CD8-positive, alpha-beta memory T cell (primary cell): Measurements from ENCODE around the gene ERRFI1. TPM values are rescaled to one million over a fixed set of nuclear protein-coding genes. Genes with fewer than 3 reads are reported as not detected.

Experiments
- CTCF ChIA-PET: fragments of 350-600 bp; sonication (Branson Sonifier 250); formaldehyde crosslinking; loops from one replicate; lab custom pipeline; 2021; ENCODE audit warnings: antibody characterized with exemption; lab: Charles Lee
- POLR2A ChIA-PET: fragments of 350-600 bp; sonication (Branson Sonifier 250); formaldehyde crosslinking; loops from one replicate; lab custom pipeline; 2021; ENCODE audit warnings: antibody characterized with exemption; lab: Charles Lee
- DNase-seq, 5 donors: peaks; one replicate each; pipeline versions ENCODE4 v3.0.0 to v3.0.0-alpha.2; 2020 to 2022; ENCODE audit warnings: mixed read lengths in 1 of 5
- H3K27ac ChIP-seq: one replicate; pipeline ENCODE4 v1.7.0; 2013; ENCODE audit warnings: low read depth, mild to moderate bottlenecking, low read length, moderate library complexity
- H3K27me3 ChIP-seq: 2 replicates; pipeline ENCODE4 v1.7.0; 2013; ENCODE audit warnings: low read length, mild to moderate bottlenecking; ENCODE audit not compliant: insufficient read depth, poor library complexity, severe bottlenecking
- H3K36me3 ChIP-seq: 2 replicates; pipeline ENCODE4 v1.7.0; 2013; ENCODE audit warnings: mild to moderate bottlenecking, low read length, moderate library complexity; ENCODE audit not compliant: insufficient read depth
- H3K4me1 ChIP-seq: 2 replicates; pipeline ENCODE4 v1.7.0; 2013; ENCODE audit warnings: mild to moderate bottlenecking, low read length, moderate library complexity; ENCODE audit not compliant: insufficient read depth
- H3K4me3 ChIP-seq: 2 replicates; pipeline ENCODE4 v1.7.0; 2013; ENCODE audit warnings: mild to moderate bottlenecking, low read length
- H3K9me3 ChIP-seq: 2 replicates; pipeline ENCODE4 v1.7.0; 2013; ENCODE audit warnings: mild to moderate bottlenecking, low read length
- H3K27ac Mint-ChIP-seq, 8 donors: one replicate each; pipeline ENCODE4 v1.8.0; 2020 to 2021; ENCODE audit warnings: mixed read lengths in 8 of 8, mild to moderate bottlenecking in 6 of 8, inconsistent platforms in 3 of 8, moderate library complexity in 3 of 8
- H3K27me3 Mint-ChIP-seq, 2 donors: one replicate each; pipeline ENCODE4 v1.8.0; 2020 to 2021; ENCODE audit warnings: mixed read lengths in 2 of 2, mild to moderate bottlenecking in 1 of 2, moderate library complexity in 1 of 2
- H3K36me3 Mint-ChIP-seq, 3 donors: one replicate each; pipeline ENCODE4 v1.8.0; 2020 to 2021; ENCODE audit warnings: mixed read lengths in 3 of 3, inconsistent platforms in 1 of 3, mild to moderate bottlenecking in 1 of 3
- H3K4me1 Mint-ChIP-seq, 3 donors: one replicate each; pipeline ENCODE4 v1.8.0; 2020 to 2021; ENCODE audit warnings: mixed read lengths in 3 of 3, inconsistent platforms in 1 of 3, mild to moderate bottlenecking in 1 of 3
- H3K4me3 Mint-ChIP-seq, 7 donors: one replicate each; pipeline ENCODE4 v1.8.0; 2020 to 2021; ENCODE audit warnings: mixed read lengths in 7 of 7, mild to moderate bottlenecking in 6 of 7, moderate library complexity in 4 of 7, inconsistent platforms in 2 of 7
- H3K9me3 Mint-ChIP-seq, 5 donors: one replicate each; pipeline ENCODE4 v1.8.0; 2020 to 2022; ENCODE audit warnings: mixed read lengths in 5 of 5, mild to moderate bottlenecking in 3 of 5, moderate library complexity in 2 of 5, inconsistent platforms in 1 of 5
- polyA plus RNA-seq: library from polyadenylated mRNA; unstranded; fragments of 300-500 nt; fragmentation: Illumina TruSeq; gene quantifications from one replicate; pipeline ENCODE4 v1.2.3, GENCODE V29; 2021
- total RNA-seq, 2 experiments: library from RNA; stranded (reverse); gene quantifications; one replicate each; pipeline ENCODE4 v1.2.3, GENCODE V29; 2021

Gene ERRFI1
- total and polyA plus RNA-seq, 3 experiments from 2014 or later = 1.1 to 3.8 (median 3.5) TPM

DNA sequence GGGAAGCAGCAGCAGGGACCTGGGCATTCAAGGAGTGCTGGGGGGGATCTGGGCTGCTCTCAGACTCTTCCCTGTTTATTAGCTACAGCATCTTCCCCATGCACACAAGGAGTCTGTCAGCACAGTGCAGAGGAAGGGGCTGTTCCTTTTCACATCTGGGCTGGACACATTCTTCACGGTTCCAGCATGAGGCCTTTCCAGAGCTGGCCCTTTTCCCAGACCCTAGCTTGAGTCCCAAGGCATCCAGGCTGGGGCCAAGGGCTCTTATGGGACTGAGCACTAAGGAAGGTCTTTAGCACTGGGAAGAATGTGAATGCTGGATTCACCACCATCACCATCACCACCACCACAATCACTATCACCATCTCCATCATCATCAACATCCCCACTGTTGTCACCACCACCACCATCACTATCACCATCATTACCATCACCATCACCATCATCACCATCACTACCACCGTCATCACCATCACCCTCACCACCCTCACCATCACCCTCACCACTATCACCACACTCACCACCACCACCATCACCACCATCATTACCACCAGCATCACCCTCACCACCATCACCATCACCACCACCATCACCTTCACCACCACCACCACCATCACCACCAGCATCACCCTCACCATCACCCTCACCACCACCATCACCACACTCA is 36.2 kb downstream of the ERRFI1 start:
- DNase-seq = no peak
- H3K27me3 ChIP-seq = no peaks in the 10 kb centered on the region
- H3K4me1 ChIP-seq = no peaks in the 10 kb centered on the region
- peak overlapping the region in 6 of 8 donors; percentile 4 to 98 (median 82) for H3K27ac Mint-ChIP-seq
- no peak overlapping the region for H3K27ac ChIP-seq
- H3K9me3 ChIP-seq = no peaks in the 10 kb centered on the region
- H3K36me3 Mint-ChIP-seq = peaks cover 12 to 48% (median 13%) of the 10 kb centered on the region in 3 donors
- no peak overlapping the region for H3K4me3 Mint-ChIP-seq
- POLR2A ChIA-PET = no interaction called here
- H3K27me3 Mint-ChIP-seq = no peaks in the 10 kb centered on the region
- peaks cover 0 to 9% (median 2%) of the 10 kb centered on the region in 3 donors for H3K4me1 Mint-ChIP-seq
- peaks cover 17% of the 10 kb centered on the region for H3K36me3 ChIP-seq
- H3K4me3 ChIP-seq = no peak overlapping the region
- peaks cover 0 to 2% (median 0%) of the 10 kb centered on the region in 5 donors for H3K9me3 Mint-ChIP-seq
- CTCF ChIA-PET = no interaction called here

DNA sequence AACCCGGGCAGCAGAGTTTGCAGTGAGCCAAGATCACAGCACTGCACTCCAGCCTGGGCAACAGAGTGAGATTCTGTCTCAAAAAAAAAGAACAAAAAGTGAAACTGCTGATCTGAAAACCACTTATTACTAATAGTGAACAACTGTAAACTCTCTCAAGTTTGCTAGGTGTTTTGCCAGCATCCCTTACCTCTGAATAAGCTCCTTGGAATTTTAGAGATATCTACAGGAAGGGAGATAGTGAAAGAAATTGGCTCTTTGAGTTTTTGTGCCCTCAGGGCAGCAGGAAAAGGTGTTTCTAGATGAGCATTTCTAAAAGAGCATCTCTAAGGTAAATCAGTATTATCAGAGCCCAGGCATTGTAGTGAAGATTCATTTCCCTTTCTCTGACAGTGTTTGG is 37.5 kb downstream of the ERRFI1 start:
- H3K36me3 ChIP-seq = peaks cover 30% of the 10 kb centered on the region
- CTCF ChIA-PET = no interaction called here

DNA sequence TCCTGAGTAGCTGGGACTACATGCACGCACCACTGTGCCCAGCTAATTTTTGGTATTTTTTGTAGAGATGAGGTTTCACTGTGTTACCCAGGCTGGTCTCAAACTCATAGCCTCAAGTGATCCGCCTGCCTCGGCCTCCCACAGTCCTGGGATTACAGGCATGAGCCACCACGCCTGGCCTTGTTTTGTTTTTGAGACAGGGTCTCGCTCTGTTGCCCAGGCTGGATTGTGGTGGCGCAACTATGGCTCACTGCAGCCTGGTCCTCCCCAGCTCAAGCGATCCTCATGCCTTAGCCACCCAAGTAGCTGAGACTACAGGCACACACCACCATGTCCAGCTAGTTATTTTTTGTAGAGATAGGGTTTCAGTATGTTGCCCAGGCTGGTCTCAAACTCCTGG is 38.6 kb downstream of the ERRFI1 start:
- no peak overlapping the region for H3K27ac ChIP-seq
- POLR2A ChIA-PET = no interaction called here
- H3K27me3 Mint-ChIP-seq = peaks cover 0 to 2% of the 10 kb centered on the region in 2 donors
- H3K36me3 Mint-ChIP-seq = peaks cover 12 to 64% (median 13%) of the 10 kb centered on the region in 3 donors
- peaks cover 2% of the 10 kb centered on the region for H3K4me1 ChIP-seq
- DNase-seq = no peak
- peak overlapping the region in 1 of 8 donors; percentile 36 for H3K27ac Mint-ChIP-seq
- CTCF ChIA-PET = no interaction called here
- peaks cover 3 to 14% (median 6%) of the 10 kb centered on the region in 3 donors for H3K4me1 Mint-ChIP-seq
- H3K4me3 Mint-ChIP-seq = no peak overlapping the region
- H3K9me3 Mint-ChIP-seq = peaks cover 0 to 2% (median 0%) of the 10 kb centered on the region in 5 donors
- H3K9me3 ChIP-seq = no peaks in the 10 kb centered on the region
- no peak overlapping the region for H3K4me3 ChIP-seq
- H3K27me3 ChIP-seq = no peaks in the 10 kb centered on the region
- peaks cover 37% of the 10 kb centered on the region for H3K36me3 ChIP-seq

More for the DNA sequence above, 37.5 kb downstream of the ERRFI1 start:
- Histone ChIP-seq H3K4me3 (no peak overlapping the region), H3K4me1 (no peaks in the 10 kb centered on the region), H3K27ac (no peak overlapping the region), H3K27me3 (no peaks in the 10 kb centered on the region), H3K9me3 (no peaks in the 10 kb centered on the region)
- Mint-ChIP-seq H3K9me3 (peaks cover 0 to 2% (median 0%) of the 10 kb centered on the region in 5 donors), H3K36me3 (peaks cover 12 to 59% (median 13%) of the 10 kb centered on the region in 3 donors), H3K4me1 (peaks cover 0 to 9% (median 0%) of the 10 kb centered on the region in 3 donors), H3K4me3 (no peak overlapping the region), H3K27me3 (peaks cover 0 to 2% of the 10 kb centered on the region in 2 donors), H3K27ac (peak overlapping the region in 2 of 8 donors; percentile 72)
- POLR2A ChIA-PET = no interaction called here
- DNase-seq = no peak

DNA sequence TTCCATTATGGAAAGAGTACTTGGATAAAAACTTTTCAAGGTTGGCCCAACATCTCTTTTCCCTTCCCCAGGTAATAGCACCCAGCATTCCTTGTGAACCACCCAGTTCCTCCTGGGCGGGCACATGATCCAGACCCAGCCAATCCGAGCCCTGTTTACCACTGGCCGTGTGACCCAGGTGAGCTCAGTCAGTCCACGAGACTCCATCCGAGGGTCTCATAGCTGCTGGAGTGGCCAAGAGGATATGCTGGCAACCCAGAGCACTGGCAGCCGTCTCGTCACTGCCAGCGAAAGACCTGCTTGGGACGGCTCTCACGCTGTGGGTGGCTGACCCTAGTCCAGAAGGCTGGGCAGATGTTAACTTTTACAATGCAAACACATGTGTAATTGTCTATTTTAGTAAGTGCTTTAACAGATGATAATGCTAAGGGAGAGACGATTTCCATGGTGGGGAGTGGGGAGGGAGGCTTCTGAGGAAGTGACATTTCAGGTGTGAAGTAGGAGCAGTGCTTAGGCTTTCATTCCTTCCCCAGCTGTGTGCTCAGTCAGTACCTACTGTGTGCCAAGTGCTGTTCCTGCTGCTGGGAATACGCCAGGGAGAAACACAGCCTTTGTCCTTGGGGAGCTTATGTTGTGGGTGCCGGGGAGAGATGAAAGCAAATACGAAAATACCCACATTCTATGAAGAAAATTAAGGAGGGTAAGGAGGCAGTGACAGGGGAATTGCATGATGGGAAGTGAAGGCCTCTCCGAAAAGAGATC is 40.1 kb downstream of the ERRFI1 start:
- POLR2A ChIA-PET = no interaction called here

DNA sequence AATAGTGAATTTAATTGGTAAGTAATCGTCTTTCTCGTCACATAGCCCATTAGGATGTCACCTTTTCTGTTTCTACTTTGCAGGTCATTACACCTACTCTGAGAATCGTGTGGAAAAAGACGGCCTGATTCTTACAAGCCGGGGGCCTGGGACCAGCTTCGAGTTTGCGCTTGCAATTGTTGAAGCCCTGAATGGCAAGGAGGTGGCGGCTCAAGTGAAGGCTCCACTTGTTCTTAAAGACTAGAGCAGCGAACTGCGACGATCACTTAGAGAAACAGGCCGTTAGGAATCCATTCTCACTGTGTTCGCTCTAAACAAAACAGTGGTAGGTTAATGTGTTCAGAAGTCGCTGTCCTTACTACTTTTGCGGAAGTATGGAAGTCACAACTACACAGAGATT is 41.3 kb downstream of the ERRFI1 start:
- Mint-ChIP-seq H3K9me3 (no peaks in the 10 kb centered on the region), H3K36me3 (peaks cover 5 to 77% (median 11%) of the 10 kb centered on the region in 3 donors), H3K4me3 (no peak overlapping the region), H3K27ac (no peak overlapping the region), H3K27me3 (peaks cover 0 to 2% of the 10 kb centered on the region in 2 donors), H3K4me1 (peaks cover 9 to 11% (median 11%) of the 10 kb centered on the region in 3 donors)
- CTCF ChIA-PET = interaction anchor here (1.0 to 2.4 kb wide), 5 partner anchors 9 to 365 kb away, joined by 3 to 9 read pairs (median 5); no protein-coding TSS in a partner anchor
- Histone ChIP-seq H3K36me3 (peaks cover 43% of the 10 kb centered on the region), H3K27me3 (no peaks in the 10 kb centered on the region), H3K9me3 (no peaks in the 10 kb centered on the region), H3K27ac (no peak overlapping the region), H3K4me3 (no peak overlapping the region), H3K4me1 (peaks cover 7% of the 10 kb centered on the region)
- DNase-seq = no peak
- POLR2A ChIA-PET = no interaction called here

More for the DNA sequence above, 40.1 kb downstream of the ERRFI1 start:
- Histone ChIP-seq H3K36me3 (peaks cover 37% of the 10 kb centered on the region), H3K27ac (no peak overlapping the region), H3K4me1 (peaks cover 7% of the 10 kb centered on the region), H3K9me3 (no peaks in the 10 kb centered on the region), H3K27me3 (no peaks in the 10 kb centered on the region), H3K4me3 (no peak overlapping the region)
- H3K9me3 Mint-ChIP-seq = peaks cover 0 to 2% (median 0%) of the 10 kb centered on the region in 5 donors
- H3K4me1 Mint-ChIP-seq = peaks cover 7 to 19% (median 11%) of the 10 kb centered on the region in 3 donors
- DNase-seq = no peak
- H3K27me3 Mint-ChIP-seq = peaks cover 0 to 2% of the 10 kb centered on the region in 2 donors
- no peak overlapping the region for H3K4me3 Mint-ChIP-seq
- H3K36me3 Mint-ChIP-seq = peaks cover 13 to 69% (median 16%) of the 10 kb centered on the region in 3 donors
- CTCF ChIA-PET = no interaction called here
- peak overlapping the region in 2 of 8 donors; percentile 39 to 52 for H3K27ac Mint-ChIP-seq

DNA sequence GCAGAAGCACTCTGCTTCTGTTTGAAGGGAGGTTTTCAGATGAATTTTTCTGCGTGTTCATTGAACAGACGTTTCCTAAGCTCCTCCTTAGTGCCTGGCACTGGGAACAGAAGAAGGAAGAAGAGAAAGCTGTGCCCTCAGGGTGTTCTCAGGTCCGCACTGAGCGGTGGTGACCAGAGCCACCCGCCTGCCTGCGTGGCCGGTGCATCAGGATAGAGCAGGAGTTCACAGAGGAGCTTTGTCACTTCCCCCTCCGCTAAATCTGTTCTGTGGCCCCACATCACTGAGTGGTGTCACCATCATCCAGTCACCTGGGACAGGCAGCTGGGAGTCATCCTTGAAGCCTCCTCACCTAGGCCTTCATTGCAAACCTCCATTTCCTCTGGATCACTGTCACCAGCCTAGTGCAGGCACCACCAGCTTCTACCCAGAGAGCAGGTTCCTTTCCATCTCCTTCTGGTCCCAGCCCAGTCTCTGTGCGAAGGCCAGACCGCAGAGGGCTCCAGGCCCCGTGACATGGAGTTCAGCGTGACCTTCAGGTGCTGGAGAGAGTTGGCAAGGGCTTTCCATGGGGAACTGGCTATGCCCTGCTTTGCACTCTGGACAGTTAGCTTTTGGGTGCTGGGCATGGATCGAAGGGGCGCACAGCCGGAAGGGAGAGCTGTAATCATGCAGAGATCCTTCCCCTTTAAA is 42.9 kb downstream of the ERRFI1 start:
- Histone ChIP-seq H3K4me3 (no peak overlapping the region), H3K9me3 (no peaks in the 10 kb centered on the region), H3K4me1 (peaks cover 7% of the 10 kb centered on the region), H3K36me3 (peaks cover 53% of the 10 kb centered on the region), H3K27ac (no peak overlapping the region), H3K27me3 (no peaks in the 10 kb centered on the region)
- ChIA-PET POLR2A (interaction anchor here (0.5 to 0.6 kb wide), 2 partner anchors 369 to 883 kb away, joined by 3 to 5 read pairs; no protein-coding TSS in a partner anchor), CTCF (interaction anchor here (0.6 to 2.5 kb wide), 6 partner anchors 8 to 366 kb away, joined by 3 to 10 read pairs (median 4); no protein-coding TSS in a partner anchor)
- no peak overlapping the region for H3K27ac Mint-ChIP-seq
- peaks cover 0 to 2% of the 10 kb centered on the region in 2 donors for H3K27me3 Mint-ChIP-seq
- H3K4me1 Mint-ChIP-seq = peaks cover 9 to 14% (median 10%) of the 10 kb centered on the region in 3 donors
- H3K9me3 Mint-ChIP-seq = no peaks in the 10 kb centered on the region
- peaks cover 9 to 82% (median 9%) of the 10 kb centered on the region in 3 donors for H3K36me3 Mint-ChIP-seq
- DNase-seq = no peak
- no peak overlapping the region for H3K4me3 Mint-ChIP-seq

DNA sequence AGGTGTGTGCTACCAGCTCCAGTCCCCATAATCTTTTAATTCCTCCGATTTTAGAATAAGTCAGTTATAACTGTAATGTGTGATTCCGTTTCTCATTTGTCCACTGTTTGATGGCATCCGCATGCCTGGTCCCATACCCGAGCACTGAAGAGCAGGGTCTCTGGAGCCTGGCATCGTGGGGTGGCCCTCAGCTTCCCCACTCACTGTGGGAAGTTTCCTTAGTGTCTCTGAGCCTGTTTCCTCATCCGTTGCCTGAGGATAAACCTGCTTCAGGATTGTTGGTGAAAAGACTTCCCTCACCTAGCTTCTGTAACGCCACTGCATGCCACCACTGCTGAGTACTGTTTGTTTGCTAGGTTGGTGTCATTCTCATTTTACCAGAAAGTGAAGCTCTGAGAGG is 45.1 kb downstream of the ERRFI1 start:
- peaks cover 0 to 2% of the 10 kb centered on the region in 2 donors for H3K27me3 Mint-ChIP-seq
- H3K36me3 Mint-ChIP-seq = peaks cover 4 to 81% (median 12%) of the 10 kb centered on the region in 3 donors

More for the DNA sequence above, 45.1 kb downstream of the ERRFI1 start:
- POLR2A ChIA-PET = no interaction called here
- Histone ChIP-seq H3K27ac (no peak overlapping the region), H3K4me3 (no peak overlapping the region), H3K27me3 (no peaks in the 10 kb centered on the region), H3K36me3 (peaks cover 54% of the 10 kb centered on the region), H3K4me1 (peaks cover 7% of the 10 kb centered on the region), H3K9me3 (no peaks in the 10 kb centered on the region)
- Mint-ChIP-seq H3K9me3 (no peaks in the 10 kb centered on the region), H3K4me3 (no peak overlapping the region), H3K4me1 (peaks cover 10 to 19% (median 13%) of the 10 kb centered on the region in 3 donors), H3K27ac (peak overlapping the region in 1 of 8 donors; percentile 56)
- CTCF ChIA-PET = interaction anchor here (1.0 to 3.3 kb wide), 5 partner anchors 8 to 369 kb away, joined by 3 to 11 read pairs (median 5); no protein-coding TSS in a partner anchor
- no peak for DNase-seq
